Endodermal cell (in vitro differentiated cells): ENCODE results near the gene GAST. TPM values are rescaled to one million over a fixed set of nuclear protein-coding genes. Genes with fewer than 3 reads are reported as not detected.
"Not testable (repeated sequence)": the region's sequence is repeated elsewhere in the genome, so short reads cannot be mapped to it uniquely, and the experiment has no call there.

Experiments
- DNase-seq: peaks from one replicate; pipeline ENCODE4 v3.0.0-alpha.2; 2017
- H3K27ac ChIP-seq: 2 replicates; pipeline ENCODE4 v1.5.1; 2013; ENCODE audit warnings: mild to moderate bottlenecking, low read depth, low read length, moderate library complexity
- H3K27me3 ChIP-seq: 2 replicates; pipeline ENCODE4 v1.6.1; 2013; ENCODE audit warnings: mild to moderate bottlenecking, low read length, moderate library complexity; ENCODE audit not compliant: insufficient read depth, control insufficient read depth, poor library complexity, severe bottlenecking
- H3K36me3 ChIP-seq: 2 replicates; pipeline ENCODE4 v1.7.0; 2013; ENCODE audit warnings: mild to moderate bottlenecking, low read length, moderate library complexity; ENCODE audit not compliant: control insufficient read depth, insufficient read depth
- H3K4me1 ChIP-seq: one replicate; pipeline ENCODE4 v1.7.0; 2013; ENCODE audit warnings: low read length; ENCODE audit not compliant: control insufficient read depth, insufficient read depth
- H3K4me3 ChIP-seq: 2 replicates; pipeline ENCODE4 v1.5.1; 2013; ENCODE audit warnings: mild to moderate bottlenecking, low read length, moderate library complexity
- H3K9ac ChIP-seq: 2 replicates; pipeline ENCODE4 v1.6.1; 2013; ENCODE audit warnings: mild to moderate bottlenecking, low read length, moderate library complexity; ENCODE audit not compliant: poor library complexity, severe bottlenecking; ENCODE audit errors: extremely low read depth
- H3K9me3 ChIP-seq: 2 replicates; pipeline ENCODE4 v1.6.1; 2013; ENCODE audit warnings: mild to moderate bottlenecking, low read length, moderate library complexity; ENCODE audit not compliant: control insufficient read depth
- H3K27ac Mint-ChIP-seq: 2 replicates; pipeline ENCODE4 v1.8.0; 2020; ENCODE audit warnings: mixed read lengths
- H3K27me3 Mint-ChIP-seq: 2 replicates; pipeline ENCODE4 v1.8.0; 2021; ENCODE audit warnings: mild to moderate bottlenecking, mixed read lengths; ENCODE audit not compliant: insufficient read depth
- H3K36me3 Mint-ChIP-seq: 2 replicates; pipeline ENCODE4 v1.8.0; 2020; ENCODE audit warnings: low read depth, mixed read lengths
- H3K4me1 Mint-ChIP-seq: 2 replicates; pipeline ENCODE4 v1.8.0; 2020; ENCODE audit warnings: mixed read lengths
- H3K4me3 Mint-ChIP-seq: 2 replicates; pipeline ENCODE4 v1.8.0; 2020; ENCODE audit warnings: mild to moderate bottlenecking, moderate library complexity, mixed read lengths
- H3K9me3 Mint-ChIP-seq: 2 replicates; pipeline ENCODE4 v1.8.0; 2020; ENCODE audit warnings: mild to moderate bottlenecking, mixed read lengths
- CTCF ChIP-seq: fragments of 200-600 bp; sonication (generic); conservative IDR thresholded peaks from 2 replicates; pipeline ENCODE4 v1.5.0; 2021; ENCODE audit warnings: antibody characterized with exemption, mild to moderate bottlenecking
- WGBS, 2 experiments: methylation state at CpG; one replicate each; pipeline versions ENCODE4 v1.1.5 to v1.1.7; 2013; ENCODE audit warnings: missing lambda C conversion rate in 2 of 2, mixed read lengths in 1 of 2; ENCODE audit not compliant: insufficient coverage in 1 of 2, insufficient read length in 1 of 2; 5-methylcytosine and 5-hydroxymethylcytosine counted together
- total RNA-seq, 2 donors: library from RNA; stranded (reverse); fragmentation: NEBNext Ultra II Directional in 1 of 2; extraction: Animal tissue kit (Norgen Biotek cat#: 25700) in 1 of 2; gene quantifications; 2 replicates in 1 of 2; 3 replicates in 1 of 2; pipeline ENCODE4 v1.2.1, GENCODE V29; 2021

Gene GAST
- total RNA-seq, 2 donors from 2014 or later: not detected

GRCh38 chr17:41697122-41697962, 14.8 kb upstream of the GAST start:
- H3K4me1 ChIP-seq: no peaks in the 10 kb centered on the region
- peaks cover 11% of the 10 kb centered on the region for H3K27me3 Mint-ChIP-seq
- no peak overlapping the region for H3K27ac Mint-ChIP-seq
- H3K4me1 Mint-ChIP-seq: peaks cover 5% of the 10 kb centered on the region
- H3K9ac ChIP-seq: no peak overlapping the region
- no peak for TF ChIP-seq CTCF
- no peaks in the 10 kb centered on the region for H3K9me3 ChIP-seq
- no peak overlapping the region for H3K27ac ChIP-seq
- peaks cover 6% of the 10 kb centered on the region for H3K36me3 Mint-ChIP-seq
- no peaks in the 10 kb centered on the region for H3K9me3 Mint-ChIP-seq
- no peaks in the 10 kb centered on the region for H3K27me3 ChIP-seq
- peak; percentile 37 for DNase-seq
- H3K4me3 ChIP-seq: no peak overlapping the region
- peaks cover 14% of the 10 kb centered on the region for H3K36me3 ChIP-seq
- 81 to 83% methylated on average over 4 to 5 of the region's 6 CpGs for WGBS, 2 experiments
- no peak overlapping the region for H3K4me3 Mint-ChIP-seq

DNA sequence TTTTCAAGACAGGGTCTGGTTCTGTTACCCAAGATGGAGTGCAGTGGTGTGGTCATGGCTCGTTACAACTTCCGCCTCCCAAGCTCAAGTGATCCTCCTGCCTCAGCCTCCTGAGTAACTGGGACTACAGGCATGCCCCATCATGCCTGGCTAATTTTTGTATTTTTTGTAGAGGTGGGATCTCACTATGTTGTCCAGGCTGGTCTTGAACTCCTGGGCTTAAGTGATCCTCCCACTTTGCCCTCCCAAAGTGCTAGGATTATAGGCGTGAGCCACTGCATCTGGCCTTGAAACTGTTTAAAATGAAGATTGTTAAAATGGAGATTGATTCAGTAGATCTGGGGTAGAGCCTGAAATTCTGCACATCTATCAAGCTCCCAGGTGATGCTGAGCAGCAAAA, 11.3 kb upstream of the GAST start:
- not testable (repeated sequence) for H3K4me1 ChIP-seq, H3K9me3 Mint-ChIP-seq, H3K4me3 Mint-ChIP-seq, H3K36me3 Mint-ChIP-seq, H3K27me3 ChIP-seq, H3K36me3 ChIP-seq, H3K4me3 ChIP-seq, H3K9ac ChIP-seq, H3K9me3 ChIP-seq, DNase-seq, H3K27ac ChIP-seq, H3K27ac Mint-ChIP-seq
- Mint-ChIP-seq H3K27me3 (peaks cover 28% of the 10 kb centered on the region), H3K4me1 (peaks cover 14% of the 10 kb centered on the region)
- 83 to 93% methylated on average over 3 of the region's 3 CpGs for WGBS, 2 experiments

DNA sequence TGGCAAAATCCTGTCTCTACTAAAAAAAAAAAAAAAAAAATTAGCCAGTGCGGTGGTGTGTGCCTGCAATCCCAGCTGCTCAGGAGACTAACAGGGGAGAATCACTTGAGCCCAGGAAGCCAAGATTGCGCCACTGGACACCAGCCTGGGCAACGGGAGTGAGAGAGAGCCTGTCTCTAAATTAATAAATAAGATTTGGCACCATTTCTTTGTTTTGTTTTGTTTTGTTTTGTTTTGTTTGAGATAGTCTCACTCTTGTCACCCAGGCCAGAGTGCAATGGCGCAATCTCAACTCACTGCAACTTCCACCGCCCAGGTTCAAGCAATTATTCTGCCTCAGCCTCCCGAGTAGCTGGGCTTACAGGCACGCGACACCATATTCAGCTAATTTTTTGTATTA, 9.4 kb upstream of the GAST start:
- no peaks in the 10 kb centered on the region for H3K27me3 ChIP-seq
- Mint-ChIP-seq H3K4me1 (peaks cover 9% of the 10 kb centered on the region), H3K9me3 (peaks cover 2% of the 10 kb centered on the region), H3K27me3 (peaks cover 46% of the 10 kb centered on the region), H3K36me3 (no peaks in the 10 kb centered on the region), H3K4me3 (no peak overlapping the region), H3K27ac (no peak overlapping the region)
- DNase-seq: no peak
- H3K9ac ChIP-seq: no peak overlapping the region
- H3K27ac ChIP-seq: no peak overlapping the region
- 93 to 96% methylated on average over 7 to 8 of the region's 8 CpGs for WGBS, 2 experiments
- H3K36me3 ChIP-seq: no peaks in the 10 kb centered on the region
- no peak overlapping the region for H3K4me3 ChIP-seq
- no peak for TF ChIP-seq CTCF
- H3K4me1 ChIP-seq: no peaks in the 10 kb centered on the region
- no peaks in the 10 kb centered on the region for H3K9me3 ChIP-seq
